ENCODE measurements around the gene CSAD.

Gene CSAD, protein sequence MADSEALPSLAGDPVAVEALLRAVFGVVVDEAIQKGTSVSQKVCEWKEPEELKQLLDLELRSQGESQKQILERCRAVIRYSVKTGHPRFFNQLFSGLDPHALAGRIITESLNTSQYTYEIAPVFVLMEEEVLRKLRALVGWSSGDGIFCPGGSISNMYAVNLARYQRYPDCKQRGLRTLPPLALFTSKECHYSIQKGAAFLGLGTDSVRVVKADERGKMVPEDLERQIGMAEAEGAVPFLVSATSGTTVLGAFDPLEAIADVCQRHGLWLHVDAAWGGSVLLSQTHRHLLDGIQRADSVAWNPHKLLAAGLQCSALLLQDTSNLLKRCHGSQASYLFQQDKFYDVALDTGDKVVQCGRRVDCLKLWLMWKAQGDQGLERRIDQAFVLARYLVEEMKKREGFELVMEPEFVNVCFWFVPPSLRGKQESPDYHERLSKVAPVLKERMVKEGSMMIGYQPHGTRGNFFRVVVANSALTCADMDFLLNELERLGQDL

DNA sequence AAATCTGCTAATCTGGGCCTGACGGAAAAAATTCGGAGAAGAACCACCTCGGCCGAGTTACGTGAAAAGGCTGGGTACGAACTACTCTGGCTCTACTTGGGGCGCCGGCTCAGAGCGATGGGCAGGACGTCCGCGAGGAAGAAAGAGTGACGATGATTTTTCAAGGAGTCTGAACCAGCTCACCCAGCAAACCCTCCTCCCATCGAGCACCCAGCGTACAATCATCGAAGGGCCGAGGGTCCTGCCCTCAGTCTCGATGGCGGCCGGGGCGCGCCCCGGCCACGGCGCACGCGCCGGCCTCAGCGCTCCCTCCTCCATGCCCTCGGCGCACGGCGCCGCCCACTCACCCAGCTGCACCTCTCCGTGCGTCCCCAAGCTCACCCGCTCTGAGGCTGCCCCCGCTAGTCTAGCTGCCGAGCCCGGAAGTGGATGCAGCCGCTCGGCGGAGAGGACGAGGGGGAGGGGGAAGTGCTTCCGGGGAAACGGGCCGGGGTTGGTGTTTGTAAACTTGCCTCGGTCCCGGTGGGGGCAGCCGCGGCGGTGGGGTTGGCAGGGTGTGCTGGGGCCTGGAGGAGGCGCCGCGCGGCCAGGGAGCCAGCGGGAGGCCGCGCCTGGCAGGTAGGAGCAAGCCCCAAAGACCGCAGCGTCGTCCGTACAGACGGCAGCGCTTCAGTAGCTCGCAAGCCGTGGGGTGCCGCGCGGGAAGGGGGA lies at the start of gene CSAD, which contains the start of gene ZNF740:
CSAD (minus strand) TSS at position 706 of the 711 bp plus-strand sequence. CDS start 7,455 bp downstream, outside the sequence.
ZNF740 (plus strand) TSS at position 503 of the 711 bp plus-strand sequence. CDS start 1,262 bp downstream, outside the sequence.
- ATAC-seq (peak; percentile 98), DNase-seq (peak; percentile 99)

DNA sequence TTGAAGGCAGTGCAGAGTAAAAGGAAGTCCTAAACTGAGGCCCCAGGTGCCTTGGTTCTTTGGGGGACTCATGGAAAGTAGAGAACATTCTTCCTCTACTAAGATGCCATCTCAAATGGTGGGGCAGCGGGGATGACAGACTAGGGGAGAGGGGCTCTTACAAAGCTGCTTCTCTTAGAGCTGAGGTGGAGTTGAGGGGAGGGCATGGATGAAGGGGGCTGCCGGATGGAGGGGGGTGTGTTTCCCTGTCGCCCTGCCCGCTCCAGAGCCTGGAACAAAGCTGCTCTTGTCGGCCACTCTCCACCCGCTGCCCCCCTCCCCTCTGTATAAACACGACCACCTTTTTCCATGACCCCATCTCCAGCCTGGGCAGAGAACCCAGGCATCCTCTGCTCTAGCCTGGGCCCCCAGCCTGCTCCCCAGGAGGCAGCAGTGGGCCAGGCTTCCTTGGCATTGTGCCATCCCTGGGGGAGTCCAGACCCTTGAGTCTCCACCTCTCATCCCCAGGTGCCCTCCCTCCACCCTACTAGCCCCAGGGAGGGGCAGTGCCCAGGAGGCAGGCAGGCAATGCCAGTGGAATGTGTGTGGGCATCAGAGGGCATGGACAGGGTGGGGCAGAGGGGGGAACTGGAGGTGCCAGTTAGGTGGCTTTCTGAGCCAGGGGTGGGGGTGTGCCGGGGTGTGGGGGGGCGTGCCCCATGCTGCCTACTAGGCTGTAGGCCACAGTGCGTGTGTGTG lies 49.6 kb upstream of the CSAD start:
- ATAC-seq (no peak), DNase-seq (no peak)

DNA sequence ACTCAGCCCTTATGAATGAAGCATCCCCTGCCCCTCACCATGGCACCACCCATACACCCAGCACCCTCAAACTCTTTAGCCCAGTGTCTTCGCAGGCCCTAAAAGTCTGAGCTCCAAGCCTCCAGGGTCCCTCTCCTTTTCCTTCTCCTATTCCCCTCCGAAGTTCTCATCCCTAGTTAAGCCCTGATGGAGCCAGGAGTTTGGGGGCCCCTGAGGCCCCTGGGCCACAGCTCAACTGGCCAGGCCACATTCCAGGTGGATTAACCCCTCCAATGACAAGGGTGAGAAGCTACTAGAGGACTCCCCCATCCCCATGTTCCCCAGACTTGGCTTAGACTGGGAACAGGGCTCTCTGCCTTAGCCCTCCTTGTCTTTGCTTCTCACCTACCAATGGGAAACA lies 48.7 kb upstream of the CSAD start:
- ATAC-seq (no peak), DNase-seq (no peak)

DNA sequence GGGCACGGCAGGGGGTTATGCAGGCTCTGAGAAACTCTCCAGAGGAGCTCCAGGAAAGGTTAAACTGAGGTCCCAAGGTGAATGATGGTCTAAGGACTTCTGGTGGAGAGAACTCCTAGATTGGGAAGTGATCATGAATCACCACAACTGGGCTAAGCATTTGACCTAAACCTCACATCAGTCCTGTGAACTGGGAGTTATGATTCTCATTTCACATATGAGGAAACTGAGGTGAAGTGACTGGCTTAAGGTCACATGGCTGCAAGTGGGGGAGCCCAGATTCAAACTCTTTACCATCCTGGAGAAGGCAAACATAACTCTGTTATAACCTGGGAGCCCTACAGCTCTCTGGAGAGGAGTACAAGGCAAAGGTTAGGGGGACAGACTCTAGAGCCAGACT lies 47.1 kb upstream of the CSAD start:
- no peak for ATAC-seq
- DNase-seq: no peak

DNA sequence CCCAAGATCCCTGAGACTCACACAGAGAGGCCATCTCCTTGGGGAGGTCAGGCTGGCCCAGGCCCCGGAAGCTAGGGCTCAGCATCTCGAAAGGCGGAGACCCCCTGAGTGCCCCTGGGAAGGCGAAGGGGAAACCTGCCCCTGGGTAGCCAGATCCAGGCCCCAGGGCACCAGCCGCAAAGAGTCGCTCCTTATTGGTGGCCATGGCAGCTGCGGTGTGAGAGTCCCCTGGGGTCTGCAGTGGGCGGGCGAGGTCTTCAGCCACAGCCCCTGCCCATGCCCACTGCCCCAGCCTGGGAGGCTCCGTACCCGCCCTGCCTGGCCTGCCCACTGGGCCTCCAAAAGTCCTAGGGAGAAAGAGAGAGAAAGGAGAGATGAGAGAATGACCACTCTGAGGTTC lies 46.6 kb upstream of the CSAD start:
- DNase-seq (no peak), ATAC-seq (no peak)

DNA sequence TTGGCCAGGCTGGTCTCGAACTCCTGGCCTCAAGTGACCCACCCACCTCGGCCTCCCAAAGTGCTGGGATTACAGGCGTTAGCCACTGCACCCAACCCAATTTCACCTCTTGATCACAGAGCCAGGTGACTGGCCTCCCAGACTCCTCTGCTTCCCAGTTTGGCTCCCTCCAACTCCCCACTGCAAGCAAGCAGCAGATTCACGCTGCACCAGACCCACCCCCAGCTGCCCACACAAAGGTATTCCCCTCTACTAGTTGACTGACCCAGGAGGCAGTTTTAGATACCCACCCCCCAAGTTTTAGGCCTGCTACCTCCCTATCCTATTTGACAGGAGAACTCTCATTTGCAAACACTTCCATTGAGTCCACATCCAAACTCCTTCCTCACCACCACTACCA lies 46.1 kb upstream of the CSAD start:
- no peak for ATAC-seq
- no peak for DNase-seq

DNA sequence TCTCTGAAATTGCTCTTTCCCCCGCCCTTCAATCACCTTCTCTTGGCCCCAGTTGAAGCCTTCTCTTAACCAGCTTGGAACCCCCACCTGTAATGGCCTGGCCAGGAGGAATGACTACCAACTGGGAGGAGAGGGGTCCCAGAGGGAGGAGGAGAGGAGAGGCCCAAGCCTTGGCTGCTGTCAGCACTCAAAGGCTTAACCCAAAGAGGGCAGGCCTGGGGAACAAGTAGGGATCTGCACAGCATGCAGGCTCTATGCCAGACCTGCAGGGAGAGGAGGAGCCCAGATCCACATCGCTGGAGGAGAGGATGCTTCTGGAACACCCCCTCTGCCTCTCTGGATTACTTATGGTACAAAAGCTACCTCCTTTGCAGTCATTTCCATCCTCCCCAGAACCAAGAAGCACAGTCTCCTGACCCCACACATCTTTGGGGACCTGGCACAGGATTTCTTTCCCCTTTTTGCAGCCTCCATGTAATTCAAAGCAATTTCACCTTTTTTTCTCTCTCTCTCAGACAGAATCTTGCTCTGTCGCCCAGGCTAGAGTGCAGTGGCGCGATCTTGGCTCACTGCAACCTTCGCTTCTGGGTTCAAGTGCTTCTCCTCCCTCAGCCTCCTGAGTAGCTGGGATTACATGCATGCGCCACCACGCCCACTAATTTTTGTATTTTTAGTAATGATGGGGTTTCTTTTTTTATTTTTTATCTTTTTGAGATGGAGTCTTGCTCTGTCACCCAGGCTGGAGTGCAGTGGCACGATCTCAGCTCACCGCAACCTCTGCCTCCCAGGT lies 45.1 kb upstream of the CSAD start:
- ATAC-seq (no peak), DNase-seq (no peak)

DNA sequence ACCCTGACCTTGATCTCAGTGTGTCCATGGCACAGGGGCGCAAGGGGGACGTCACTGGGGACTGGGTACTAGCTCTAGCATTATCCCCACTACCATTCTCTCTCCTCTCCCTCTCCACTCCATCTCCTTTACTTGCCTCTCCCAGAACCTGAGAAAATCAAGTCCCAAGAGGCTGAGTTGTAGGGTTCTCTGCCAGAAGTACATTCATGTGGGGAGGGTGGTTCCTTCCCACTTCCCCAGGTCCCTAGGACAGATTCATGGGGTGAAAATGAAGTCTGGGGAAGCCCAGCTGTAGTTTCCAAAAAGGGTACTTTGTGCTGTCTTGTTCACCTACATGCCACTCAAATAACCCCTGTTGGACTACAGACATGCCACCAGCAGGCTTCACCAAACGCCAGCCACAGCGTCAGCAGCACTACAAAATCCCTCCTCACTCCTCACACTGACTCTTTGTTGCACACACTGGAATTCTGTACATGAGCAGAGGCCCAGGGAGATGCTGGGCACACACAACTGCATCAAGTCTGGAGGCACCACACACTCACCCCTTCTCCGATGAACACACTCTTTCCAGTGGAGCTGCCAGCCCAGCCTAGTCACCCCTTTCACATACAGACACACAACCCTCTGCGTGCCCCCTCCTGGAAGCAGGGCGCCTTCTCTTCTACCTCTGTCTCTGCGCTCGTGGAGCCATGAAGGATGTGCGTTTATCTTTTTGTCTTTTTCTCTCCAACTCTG lies 44.3 kb upstream of the CSAD start:
- no peak for ATAC-seq
- no peak for DNase-seq

DNA sequence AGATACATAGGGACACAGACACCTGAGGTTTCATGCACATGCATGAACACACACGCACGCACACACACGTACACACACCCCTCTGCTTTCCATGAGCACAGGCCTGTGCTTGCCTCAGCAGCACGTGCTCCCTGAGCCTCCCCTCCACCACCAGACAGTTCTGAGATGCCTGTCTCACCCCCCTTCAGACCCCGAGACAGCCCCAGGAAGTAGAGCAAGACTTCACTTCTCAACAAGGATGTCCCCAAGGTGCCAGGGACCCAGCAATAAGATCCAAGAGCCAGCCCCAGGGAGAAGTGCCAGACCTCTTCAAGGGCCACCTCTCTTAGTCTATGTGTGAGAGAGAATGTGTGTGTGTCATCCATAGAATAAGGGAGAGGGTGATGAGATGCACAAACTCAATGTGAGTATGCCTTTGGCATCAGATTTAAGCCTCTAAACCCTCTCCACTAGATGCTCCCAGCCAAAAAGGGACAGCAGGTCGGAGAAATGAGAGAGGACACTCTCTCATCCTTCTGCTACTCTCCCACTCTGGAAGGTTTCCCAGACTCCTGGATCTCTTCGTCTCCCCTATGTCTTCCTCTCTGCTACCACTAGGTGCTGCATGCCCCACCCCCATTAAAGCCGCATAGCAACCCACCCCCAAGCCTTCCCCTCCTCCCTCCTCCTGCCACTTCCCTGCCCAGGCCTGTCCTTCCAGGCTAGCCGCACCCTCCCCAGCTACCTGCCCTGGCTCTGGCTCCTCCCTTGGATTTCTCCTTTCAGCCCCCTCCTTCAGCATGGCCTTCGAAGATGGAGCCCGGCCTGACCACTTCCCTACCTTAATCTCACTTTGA lies 43.6 kb upstream of the CSAD start:
- DNase-seq: no peak
- no peak for ATAC-seq

DNA sequence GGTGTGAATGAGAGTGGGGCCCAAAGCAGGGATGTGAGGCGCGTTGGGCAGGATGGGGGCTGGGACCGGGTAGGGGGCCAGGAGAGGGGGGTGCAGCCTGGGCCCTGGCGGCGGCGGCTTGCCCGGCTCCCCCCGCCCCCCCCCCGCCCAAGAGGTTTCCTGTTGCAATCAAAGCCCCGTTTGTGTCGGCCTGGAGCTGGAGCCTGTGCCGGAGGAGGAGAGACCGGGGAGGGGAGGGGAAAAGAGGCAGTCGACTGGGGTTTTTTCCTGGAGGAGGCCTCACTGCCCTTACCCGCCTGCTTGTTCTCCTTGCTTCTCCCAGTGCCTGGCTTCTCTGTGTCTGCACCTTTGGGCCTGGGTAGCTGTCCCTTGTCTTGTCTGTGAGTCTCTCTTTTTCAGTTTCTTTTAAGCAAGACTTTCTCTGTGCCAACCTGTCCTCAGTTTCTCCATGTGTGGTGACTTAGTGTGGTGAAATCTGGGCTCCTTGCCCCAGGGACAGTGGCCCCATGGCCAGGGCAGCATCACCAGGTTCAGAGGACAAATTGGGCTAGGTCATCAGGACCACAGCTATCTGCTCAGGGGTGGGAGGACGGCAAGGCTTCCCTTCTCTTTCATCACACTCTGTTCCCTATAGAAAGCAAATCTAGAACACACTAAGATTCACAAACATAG lies 42.8 kb upstream of the CSAD start:
- DNase-seq (no peak), ATAC-seq (no peak)

DNA sequence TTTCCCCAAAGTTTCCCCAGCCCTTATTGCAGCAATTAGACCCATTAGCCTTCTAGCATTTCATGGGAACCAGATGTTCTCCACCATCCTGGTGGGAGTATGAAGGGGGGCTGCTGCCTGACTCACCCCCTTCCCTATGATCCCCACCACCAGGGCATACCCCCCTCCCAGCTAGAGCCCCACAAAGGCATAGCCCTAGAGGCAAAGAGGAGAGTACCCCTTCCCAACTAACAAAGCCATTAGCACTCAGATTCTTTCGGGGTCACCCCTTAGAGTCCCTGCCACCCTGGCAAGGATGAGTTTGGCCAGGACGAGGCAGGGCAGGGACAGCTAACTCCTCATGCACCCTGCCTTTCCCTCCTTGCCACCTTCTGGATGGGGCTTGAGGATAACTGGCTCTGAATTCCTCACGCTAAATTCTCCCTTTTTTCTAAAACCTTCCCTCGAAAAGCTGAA lies 42.1 kb upstream of the CSAD start:
- no peak for DNase-seq

DNA sequence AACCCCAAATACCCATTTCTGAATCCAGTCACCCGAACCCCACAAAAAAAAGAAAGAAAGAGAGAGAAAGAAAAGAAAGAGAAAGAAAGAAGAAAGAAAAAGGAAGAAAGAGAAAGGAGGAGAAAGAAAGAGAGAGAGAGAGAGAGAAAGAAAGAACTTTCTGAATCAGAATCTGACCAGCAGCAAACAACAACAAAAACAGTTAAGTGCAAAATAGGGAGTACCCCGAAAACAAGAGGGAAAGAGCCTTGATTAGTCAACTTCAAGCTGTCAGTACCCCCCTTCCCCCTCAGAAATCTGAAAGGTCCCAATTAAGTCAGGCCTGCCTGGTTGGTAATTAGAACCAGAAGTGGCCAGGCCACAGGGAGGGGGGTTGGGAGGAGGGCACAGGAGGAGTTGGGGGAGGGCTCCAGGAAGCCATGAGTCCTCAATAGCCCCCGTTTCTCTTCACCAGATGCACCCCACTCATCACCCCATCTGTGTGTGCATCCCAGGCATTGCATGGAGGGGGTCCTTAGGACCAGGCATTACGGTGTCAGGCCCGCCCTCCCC lies 41.5 kb upstream of the CSAD start:
- ATAC-seq (no peak), DNase-seq (no peak)

More for the DNA sequence above, 42.1 kb upstream of the CSAD start:
- ATAC-seq: no peak

DNA sequence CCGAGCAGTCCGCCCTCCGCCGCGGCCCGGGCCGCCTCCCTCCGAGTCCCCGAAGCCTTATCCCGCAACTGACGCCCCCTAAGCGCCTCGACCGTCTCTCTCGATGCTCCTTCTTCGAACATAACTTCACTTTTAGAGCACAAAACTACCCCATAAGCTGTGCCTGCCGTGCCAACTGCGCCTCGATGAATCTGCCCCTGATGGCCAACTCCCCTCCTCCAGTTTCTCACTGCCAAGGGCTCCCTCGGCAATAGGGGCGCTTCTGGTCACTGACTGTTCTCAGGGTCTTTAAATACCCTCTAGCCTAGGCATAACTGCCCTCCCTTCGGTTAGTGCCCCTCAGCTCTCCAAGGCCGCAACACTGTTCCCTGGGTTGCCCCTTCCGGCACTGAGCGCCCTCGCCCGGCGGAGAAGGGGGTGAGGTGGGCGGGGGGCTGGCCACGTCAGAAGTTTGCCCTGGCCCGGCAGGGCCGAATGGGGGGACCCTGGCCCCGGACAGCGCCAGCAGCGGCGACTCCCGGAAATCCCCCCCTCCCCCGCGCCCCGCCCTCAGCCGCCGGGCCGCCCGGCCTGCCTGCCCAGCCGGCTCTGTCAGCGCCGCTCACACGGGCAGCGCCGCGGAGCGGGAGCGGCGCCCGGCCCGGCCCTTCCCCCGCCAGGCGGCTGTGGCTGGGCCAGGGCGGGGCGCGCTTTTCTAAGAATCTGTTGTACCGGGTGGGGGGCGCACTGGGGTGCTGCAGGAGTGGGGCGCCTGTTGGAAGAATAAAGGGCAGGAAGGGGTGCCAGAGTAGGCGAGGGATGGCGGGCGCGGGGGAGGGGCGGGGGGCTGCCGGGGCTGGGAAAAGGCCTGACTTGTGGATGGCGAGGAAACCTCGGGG lies 40.7 kb upstream of the CSAD start:
- no peak for ATAC-seq
- peak; percentile 70 for DNase-seq

DNA sequence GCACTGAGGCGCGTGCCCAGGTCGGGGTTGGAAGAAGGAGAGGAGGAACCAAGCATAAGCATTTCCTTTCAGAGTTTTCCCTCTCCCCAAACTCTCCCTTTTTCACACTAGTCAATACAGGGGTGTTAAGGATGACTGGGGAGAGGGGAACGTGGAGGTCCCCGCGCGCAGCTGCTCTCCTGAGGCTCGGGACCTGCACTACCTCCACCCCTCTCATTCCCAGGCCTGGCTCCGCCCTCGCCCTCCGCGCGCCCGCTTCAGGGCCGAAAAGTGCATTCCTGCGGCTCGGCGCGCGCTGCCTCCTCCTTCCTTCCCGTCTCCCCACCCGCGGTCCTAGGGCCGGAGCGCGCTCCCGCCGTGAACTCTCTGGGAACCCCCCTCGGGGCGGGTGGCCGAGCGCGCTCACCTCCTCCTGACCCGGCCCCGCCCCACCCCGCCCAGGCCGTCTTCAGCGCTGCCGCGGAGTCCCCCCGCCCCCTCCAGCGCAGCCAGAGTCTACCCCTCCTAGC lies 40.0 kb upstream of the CSAD start:
- peak; percentile 88 for DNase-seq
- peak; percentile 64 for ATAC-seq

DNA sequence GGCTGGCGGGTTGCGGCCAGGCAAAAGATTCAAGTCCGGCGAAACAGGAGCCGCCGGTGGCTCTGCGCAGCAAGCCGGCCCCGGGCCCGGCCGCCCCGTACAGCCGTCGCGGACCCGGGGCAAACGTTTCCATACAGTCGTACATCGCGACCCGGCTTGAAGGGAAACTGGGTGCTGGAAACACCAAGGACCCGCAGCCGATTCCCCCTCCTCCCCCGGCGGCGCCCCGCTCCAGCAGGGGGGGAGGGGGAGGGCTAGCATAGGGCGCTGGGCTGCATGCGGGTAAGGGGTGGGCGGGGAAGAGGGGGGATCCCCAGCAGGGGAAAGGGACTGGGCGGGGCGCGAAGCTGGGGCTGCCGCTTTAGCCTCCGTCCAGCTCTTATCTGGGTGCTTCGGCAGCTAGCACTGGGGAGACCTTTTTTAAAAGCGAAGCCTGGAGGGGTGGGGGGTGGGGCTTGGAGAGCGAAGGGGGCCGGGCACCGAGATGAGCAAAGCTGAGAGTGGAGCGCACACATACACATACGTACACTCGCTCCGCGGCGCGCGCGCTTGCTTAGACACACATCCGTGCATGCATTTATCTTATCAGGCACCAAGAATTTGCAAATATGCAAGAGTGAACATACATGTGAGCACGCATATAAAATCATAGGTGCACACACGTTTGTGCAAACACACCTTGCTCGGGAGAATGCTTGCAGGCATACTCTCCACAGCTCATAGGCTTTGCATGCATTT lies 39.4 kb upstream of the CSAD start:
- DNase-seq: peak; percentile 82
- ATAC-seq: peak; percentile 24

DNA sequence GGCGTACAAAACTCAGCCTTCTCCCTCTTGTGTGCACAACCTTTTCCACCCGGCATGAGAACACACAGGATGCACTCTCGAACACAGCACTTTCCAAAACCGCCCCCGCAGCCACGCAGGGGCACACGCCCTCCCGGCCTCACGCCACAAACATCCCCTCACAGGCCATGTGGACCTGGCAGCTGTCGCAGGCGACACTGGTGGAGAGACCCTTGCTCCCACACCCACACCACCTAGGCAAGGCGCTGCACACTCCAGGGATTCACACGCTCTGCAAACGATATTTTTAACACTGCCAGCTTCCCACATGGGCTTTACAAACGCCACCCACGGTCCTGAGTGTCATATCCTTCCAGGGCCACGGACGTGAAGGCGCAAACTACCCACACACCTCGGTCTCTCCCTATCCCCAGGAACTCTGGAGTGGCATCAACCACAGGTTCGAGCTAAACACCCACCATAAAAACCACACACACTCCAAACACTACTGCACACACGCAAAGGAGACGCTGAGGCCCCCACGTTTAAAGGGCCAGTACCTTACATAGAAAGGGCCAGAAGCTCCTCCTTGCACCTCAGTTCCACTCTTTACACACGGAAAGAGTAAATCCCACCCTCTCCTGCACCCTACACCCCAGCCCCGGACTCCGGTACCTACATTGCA lies 38.7 kb upstream of the CSAD start:
- peak; percentile 47 for ATAC-seq
- peak; percentile 79 for DNase-seq
